Measurements from ENCODE around the gene TEAD4. TPM values are rescaled to one million over a fixed set of nuclear protein-coding genes. Genes with fewer than 3 reads are reported as not detected.

The TEAD4 gene
- total RNA-seq, 6 experiments from 2014 or later, result 0.81 to 8.5 (median 3.0) TPM

DNA sequence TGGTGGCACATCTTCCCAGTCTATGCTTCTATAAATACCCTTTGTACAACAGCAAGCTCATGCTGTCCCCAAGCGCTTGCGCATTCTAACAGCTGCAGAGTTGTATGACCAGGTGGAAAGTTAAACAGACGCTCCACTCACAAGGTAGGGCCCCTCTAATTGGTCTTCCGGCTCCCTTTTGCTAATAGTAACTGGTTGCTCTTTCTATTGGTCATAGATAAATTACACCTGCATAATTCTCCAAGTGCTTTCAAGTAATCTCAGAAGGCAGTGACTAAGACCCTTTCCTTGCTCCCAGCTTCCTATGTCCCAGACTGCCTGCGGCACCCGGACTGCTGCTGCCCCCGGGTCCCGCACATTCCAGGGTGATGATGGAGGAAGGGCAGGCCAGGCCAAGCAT, 111.9 kb downstream of the TEAD4 start:
- intact Hi-C loops (cut with DNase I), result loop anchor here (5.0 to 10.0 kb wide), 4 partner anchors 64 to 206 kb away; no protein-coding TSS in a partner anchor
- Histone ChIP-seq H3K4me3 (no peak overlapping the region), H3K36me3 (no peaks in the 10 kb centered on the region), H3K9me3 (no peaks in the 10 kb centered on the region), H3K27me3 (no peaks in the 10 kb centered on the region), H3K4me1 (no peaks in the 10 kb centered on the region), H3K27ac (no peak overlapping the region)
- DNase-seq, result no peak
- TF ChIP-seq, protein P1, sequence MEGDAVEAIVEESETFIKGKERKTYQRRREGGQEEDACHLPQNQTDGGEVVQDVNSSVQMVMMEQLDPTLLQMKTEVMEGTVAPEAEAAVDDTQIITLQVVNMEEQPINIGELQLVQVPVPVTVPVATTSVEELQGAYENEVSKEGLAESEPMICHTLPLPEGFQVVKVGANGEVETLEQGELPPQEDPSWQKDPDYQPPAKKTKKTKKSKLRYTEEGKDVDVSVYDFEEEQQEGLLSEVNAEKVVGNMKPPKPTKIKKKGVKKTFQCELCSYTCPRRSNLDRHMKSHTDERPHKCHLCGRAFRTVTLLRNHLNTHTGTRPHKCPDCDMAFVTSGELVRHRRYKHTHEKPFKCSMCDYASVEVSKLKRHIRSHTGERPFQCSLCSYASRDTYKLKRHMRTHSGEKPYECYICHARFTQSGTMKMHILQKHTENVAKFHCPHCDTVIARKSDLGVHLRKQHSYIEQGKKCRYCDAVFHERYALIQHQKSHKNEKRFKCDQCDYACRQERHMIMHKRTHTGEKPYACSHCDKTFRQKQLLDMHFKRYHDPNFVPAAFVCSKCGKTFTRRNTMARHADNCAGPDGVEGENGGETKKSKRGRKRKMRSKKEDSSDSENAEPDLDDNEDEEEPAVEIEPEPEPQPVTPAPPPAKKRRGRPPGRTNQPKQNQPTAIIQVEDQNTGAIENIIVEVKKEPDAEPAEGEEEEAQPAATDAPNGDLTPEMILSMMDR (IDR thresholded peaks at IDR 0.05), result no peak
- no peak for ATAC-seq
- 89% methylated on average over 4 of the region's 8 CpGs for WGBS (ENCODE audit: insufficient coverage, low coverage, low lambda C conversion rate, missing lambda C conversion rate)

DNA sequence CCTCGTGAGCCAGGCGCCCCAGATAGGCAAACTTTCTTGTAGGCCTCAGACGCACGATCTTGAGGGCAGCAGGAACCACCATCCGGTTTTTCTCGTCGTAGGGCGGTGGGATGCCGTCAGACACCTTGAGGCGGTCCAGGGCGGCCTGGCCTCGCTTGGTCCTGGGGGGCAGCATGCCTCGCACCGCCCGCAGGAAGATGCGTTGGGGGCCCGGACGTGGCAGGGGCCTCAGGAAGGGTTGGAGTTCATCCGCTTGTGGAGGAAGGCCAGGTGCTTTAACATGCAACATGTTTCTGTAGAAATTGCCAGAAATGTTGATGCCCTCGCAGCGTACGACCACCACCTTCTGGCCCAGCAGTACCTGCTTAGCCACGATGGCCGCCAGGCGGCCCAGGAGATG, 112.5 kb downstream of the TEAD4 start:
- H3K4me1 ChIP-seq, result peaks cover 0 to 4% (median 0%) of the 10 kb centered on the region in 4 donors
- no peak for ATAC-seq
- no peak overlapping the region for H3K4me3 ChIP-seq
- WGBS (ENCODE audit: insufficient coverage, low coverage, low lambda C conversion rate, missing lambda C conversion rate), result 84% methylated on average over 3 of the region's 25 CpGs
- TF ChIP-seq POLR2A (IDR thresholded peaks at IDR 0.05), result no peak
- TF ChIP-seq, protein P1 (IDR thresholded peaks at IDR 0.05), result no peak
- no peaks in the 10 kb centered on the region for H3K27me3 ChIP-seq
- H3K9me3 ChIP-seq, result no peaks in the 10 kb centered on the region
- intact Hi-C loops (cut with DNase I), result loop anchor here (5.0 to 10.0 kb wide), 4 partner anchors 63 to 206 kb away; no protein-coding TSS in a partner anchor
- no peak for DNase-seq
- no peak overlapping the region for H3K27ac ChIP-seq
- no peaks in the 10 kb centered on the region for H3K36me3 ChIP-seq

DNA sequence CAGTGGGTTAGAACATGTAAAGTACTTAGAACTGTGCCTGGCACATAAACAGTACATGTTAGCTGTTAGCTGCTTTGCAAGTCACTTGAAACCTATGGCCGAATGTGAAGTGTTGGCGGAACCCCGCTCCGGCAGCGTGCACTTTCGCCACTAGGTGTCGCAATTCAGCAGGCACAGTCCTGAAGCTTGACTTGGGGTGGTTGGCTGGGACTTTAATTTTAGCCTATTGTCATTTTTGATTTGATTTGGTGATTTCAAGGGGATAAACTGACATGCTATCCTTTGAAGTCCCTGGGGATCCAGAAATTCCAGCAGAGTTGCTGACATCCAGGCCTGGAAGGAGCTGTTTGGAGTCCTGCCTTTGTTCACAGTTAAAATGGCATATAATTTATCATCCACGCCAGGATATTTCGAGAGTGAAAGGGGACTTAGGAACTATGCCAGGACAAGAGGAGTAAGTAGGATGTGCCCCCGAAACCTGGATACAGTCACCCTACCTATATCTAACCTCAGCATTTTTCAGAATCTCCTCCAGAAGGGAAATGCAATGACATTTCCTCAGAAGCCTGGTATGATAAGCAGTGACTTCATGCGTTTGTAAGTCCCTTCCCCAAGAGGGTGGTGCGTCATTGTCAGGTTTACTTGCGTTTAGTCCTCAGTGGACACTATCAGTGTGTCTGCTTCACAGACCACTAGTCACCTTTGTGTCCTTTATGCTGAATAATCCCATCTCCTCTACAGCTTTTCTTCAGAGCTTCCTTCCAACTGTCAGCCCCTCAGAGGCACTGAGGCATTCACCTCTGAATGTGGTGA, 114.4 kb downstream of the TEAD4 start:
- peak; percentile 82 to 87 (median 82) for DNase-seq
- H3K4me3 ChIP-seq, result no peak overlapping the region
- no peaks in the 10 kb centered on the region for H3K9me3 ChIP-seq
- peaks cover 0 to 6% (median 2%) of the 10 kb centered on the region in 4 donors for H3K4me1 ChIP-seq
- intact Hi-C loops (cut with DNase I), result loop anchor here (5.0 to 10.0 kb wide), 4 partner anchors 61 to 204 kb away; no protein-coding TSS in a partner anchor
- ATAC-seq, result peak; percentile 50 to 59 (median 52)
- WGBS (ENCODE audit: insufficient coverage, low coverage, low lambda C conversion rate, missing lambda C conversion rate), result 1% methylated on average over 10 of the region's 13 CpGs
- H3K27ac ChIP-seq, result no peak overlapping the region
- H3K36me3 ChIP-seq, result no peaks in the 10 kb centered on the region
- H3K27me3 ChIP-seq, result no peaks in the 10 kb centered on the region
- no peak for TF ChIP-seq POLR2A (IDR thresholded peaks at IDR 0.05)
- TF ChIP-seq, protein P1 (IDR thresholded peaks at IDR 0.05), result peak; percentile 92 to 99 (median 98)

DNA sequence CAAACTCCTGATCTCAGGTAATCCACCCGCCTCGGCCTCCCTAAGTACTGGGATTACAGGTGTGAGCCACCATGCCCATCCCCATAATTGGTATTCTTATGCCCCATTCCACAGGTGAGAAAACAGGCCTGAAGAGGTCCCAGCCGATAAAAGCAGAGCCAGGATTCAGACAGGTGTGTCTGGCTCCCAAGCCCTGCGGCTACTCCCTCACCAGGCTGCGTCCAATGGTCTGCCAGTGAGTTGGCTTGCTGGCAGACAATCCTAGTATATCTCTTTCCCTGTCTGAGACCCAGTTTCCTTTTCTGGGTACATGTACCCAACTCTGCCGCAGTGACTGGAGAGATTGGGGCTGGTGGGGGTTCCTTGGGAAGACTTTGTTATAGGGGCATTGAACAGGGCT, 116.1 kb downstream of the TEAD4 start:
- H3K27me3 ChIP-seq, result no peaks in the 10 kb centered on the region
- TF ChIP-seq, protein P1 (IDR thresholded peaks at IDR 0.05), result no peak
- no peak for TF ChIP-seq POLR2A (IDR thresholded peaks at IDR 0.05)
- intact Hi-C loops (cut with DNase I), result loop anchor here (10.0 kb wide), 3 partner anchors 59 to 199 kb away; no protein-coding TSS in a partner anchor
- H3K4me1 ChIP-seq, result peaks cover 0 to 18% (median 2%) of the 10 kb centered on the region in 4 donors
- no peaks in the 10 kb centered on the region for H3K9me3 ChIP-seq
- H3K36me3 ChIP-seq, result no peaks in the 10 kb centered on the region
- ATAC-seq, result no peak
- no peak overlapping the region for H3K4me3 ChIP-seq
- 100% methylated on average over 1 of the region's 6 CpGs for WGBS (ENCODE audit: insufficient coverage, low coverage, low lambda C conversion rate, missing lambda C conversion rate)
- DNase-seq, result no peak
- no peak overlapping the region for H3K27ac ChIP-seq
